Measurements from ENCODE around the gene SHROOM2.
A peak's percentile ranks its signal among the peaks of the same experiment; 100 is the strongest.

The SHROOM2 gene

DNA sequence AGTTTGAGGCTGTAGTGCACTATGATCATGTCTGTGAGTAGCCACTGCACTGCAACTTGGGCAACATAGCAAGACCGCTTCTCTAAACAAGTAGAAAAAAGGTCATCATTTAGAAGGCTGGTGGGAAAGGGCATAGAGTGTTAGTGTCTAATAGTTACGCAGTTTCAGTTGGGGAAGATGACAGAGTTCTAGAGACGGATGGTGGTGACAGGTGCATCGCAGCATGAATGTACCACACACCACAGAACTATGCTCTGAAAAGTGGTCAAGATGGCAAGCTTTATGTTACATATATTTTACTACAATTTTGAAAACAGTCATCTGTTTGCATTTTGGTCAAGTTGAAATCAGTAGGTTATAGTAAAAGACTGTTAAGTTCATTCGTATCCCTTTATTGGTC is 157.2 kb downstream of the SHROOM2 start:
- no peak for DNase-seq (ENCODE audit: low spot score)

DNA sequence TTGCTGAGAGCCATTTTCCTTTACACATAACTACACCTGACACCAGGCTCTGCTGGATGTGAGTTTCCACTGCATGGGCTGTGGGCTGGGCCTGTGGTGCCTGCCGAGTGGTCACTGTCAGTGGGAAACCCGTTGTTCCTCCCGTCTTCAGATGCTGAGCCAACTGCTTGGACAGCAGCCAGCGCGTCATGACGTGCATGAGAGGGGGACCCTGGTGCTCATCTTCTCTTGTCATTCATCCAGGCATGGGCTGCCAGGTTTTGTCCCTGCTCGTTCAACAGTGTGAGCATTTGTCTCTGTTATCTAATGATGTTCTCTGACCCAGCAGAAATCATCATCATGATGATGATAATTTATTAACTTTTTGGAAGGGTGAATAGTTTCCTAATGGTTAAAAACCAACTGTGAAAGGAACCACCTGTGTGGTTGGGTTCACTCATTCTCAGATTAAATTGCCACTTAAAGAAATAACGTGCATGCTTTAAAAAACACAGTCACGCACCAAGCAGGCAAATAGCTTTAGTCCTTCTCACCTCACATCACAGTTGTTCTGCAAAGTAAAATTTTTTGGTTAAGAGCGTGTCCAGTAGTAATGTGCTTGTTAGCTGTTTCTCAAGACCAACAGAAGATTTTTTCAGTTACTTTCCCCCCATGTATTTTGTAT is 161.0 kb downstream of the SHROOM2 start:
- DNase-seq (ENCODE audit: low spot score) = no peak

GRCh38 chrX:9948406-9948805 is 162.2 kb downstream of the SHROOM2 start:
- no peak for DNase-seq (ENCODE audit: low spot score)

DNA sequence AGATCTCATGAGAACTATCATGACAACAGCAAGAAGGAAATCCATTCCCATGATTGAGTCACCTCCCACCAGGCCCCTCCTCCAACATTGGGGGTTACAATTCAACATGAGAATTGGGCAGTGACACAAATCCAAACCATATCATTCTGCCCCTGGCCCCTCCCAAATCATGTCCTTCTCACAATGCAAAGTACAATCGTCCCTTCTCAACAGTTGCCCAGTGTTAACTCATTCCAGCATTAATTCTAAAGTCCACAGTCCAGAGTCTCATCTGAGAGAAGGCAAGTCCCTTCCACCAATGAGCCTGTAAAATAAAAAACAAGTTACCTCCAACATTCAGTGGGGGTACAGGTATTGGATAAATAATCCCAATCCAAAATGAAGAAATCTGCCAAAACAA is 166.1 kb downstream of the SHROOM2 start:
- DNase-seq (ENCODE audit: low spot score) = no peak

DNA sequence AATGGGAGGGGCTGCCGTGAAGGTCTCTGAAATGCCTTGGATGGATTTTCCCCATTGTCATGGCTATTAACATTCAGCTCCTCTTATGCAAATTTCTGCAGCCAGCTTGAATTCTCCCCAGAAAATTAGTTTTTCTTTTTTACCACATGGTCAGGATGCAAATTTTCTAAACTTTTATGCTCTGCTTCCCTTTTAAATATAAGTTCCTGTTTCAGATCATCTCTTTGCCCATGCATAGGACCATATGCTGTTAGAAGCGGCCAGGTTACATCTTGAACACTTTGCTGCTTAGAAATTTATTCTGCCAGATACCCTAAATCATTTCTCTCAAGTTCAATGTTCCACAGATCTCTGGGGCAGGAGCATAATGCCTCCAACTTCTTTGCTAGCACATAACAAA is 167.2 kb downstream of the SHROOM2 start:
- DNase-seq (ENCODE audit: low spot score) = no peak

DNA sequence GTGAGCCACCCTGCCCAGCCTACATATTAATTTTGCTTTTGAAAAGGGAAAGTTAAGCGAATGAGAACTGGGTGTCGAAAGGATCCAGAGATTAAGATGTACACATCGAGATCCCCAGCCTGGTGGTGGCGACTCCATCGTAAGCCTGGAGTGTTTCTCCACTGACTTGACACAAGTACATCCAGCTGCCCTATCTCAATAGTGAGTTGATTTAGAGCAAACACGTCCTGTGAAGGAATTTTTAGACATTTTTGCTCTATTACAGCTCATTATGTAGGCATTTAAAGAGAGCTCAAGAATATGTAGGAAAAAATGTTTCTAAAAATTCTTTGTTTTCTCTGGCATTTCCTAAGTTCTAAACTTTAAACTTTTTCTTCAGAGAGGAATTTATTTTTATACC is 169.3 kb downstream of the SHROOM2 start:
- no peak for DNase-seq (ENCODE audit: low spot score)

DNA sequence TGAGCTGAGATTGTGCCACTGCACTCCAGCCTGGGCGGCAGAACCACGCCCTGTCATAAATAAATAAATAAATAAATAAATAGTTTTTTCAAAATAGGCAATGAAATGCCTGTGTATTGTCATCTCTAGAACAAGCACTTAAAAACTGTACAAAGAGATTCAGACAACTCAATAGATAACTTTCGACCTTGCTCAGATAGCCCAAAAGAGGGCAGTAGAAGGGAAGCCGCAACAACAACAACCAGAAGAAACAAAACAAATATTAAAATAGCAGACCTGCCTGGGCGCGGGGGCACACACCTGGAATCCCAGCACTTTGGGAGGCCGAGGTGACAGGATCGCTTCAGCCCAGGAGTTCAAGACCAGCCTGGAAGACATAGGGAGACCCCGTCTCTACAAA is 171.5 kb downstream of the SHROOM2 start:
- no peak for DNase-seq (ENCODE audit: low spot score)

GRCh38 chrX:9958183-9958582 is 172.0 kb downstream of the SHROOM2 start:
- DNase-seq (ENCODE audit: low spot score) = no peak

- no peak for DNase-seq (ENCODE audit: low spot score)
Observed at GRCh38 chrX:9961750-9962149, 175.5 kb downstream of the SHROOM2 start.

DNA sequence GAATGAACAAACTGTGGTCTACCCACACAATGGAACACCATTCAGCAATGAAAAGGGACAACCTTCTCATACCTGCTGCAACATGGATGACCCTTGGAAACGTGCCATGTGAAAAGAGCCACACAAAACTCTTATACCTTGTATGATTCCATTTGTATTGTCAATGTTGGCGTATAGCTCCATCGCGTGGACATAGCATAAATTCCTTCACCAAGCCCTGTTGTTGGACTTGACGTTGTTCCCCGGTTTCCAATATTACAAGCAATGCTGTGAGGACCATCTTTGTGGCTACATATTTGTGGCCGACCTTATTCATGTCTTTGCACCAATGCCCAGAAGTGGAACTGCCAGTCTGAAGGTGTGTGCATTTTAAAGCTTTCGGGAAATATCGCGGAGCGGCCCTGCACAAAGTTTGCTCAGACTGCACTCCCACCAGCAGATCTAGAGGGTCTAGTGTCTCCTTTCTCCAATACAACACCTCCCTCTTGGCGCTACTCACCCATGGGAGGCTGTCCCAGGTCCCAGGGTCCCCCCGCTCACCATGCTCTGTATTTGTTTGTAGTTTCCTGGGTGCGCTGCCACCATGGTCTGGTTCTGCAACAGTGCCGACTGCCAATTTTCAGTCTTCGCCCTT is 180.7 kb downstream of the SHROOM2 start, which contains the start of gene CLDN34:
TSS of gene CLDN34 (plus strand) at position 584 of the 634 bp plus-strand sequence. CDS start at position 584, 0 bp downstream.
- DNase-seq (ENCODE audit: low spot score) = no peak

DNA sequence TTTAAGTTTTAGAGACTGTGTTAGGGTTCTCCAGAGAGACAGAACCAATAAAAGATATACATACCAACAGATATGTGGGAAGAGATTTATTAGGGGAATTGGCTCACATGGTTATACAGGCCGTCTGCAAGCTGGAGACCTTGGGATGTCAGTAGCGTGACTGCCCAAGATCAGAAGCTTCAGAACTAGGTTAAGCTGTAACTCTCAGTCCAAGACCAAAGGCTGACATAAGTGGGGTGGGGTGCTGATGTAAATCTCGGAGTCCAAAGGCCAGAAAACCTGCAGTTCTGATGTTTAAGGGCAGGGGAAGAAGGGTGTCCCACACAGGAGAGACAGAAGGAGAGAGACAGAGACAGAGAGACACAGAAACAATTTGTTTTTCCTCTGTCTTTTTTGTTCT is 191.4 kb downstream of the SHROOM2 start:
- no peak for DNase-seq (ENCODE audit: low spot score)

DNA sequence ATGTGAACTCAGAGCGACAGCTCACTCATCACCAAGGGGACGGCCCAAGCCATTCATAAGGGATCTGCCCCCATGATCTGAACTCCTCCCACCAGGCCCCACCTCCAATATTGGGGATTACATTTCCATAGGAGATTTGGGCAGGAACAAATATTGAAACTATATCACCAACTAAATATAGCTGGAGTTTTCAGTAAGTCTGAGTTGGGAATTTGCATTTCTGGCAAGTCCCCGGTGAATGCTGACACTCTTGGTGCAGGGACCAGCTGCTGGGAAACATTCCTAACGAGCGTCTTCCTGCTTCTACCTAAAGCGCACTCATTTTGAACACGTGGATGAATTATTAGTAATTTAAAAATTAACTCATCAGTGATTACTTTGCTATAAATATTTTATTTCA is 194.2 kb downstream of the SHROOM2 start:
- DNase-seq (ENCODE audit: low spot score) = no peak

GRCh38 chrX:9980927-9981326 is 194.7 kb downstream of the SHROOM2 start:
- DNase-seq (ENCODE audit: low spot score) = no peak

GRCh38 chrX:9983441-9983840 is 197.2 kb downstream of the SHROOM2 start:
- DNase-seq (ENCODE audit: low spot score) = no peak

DNA sequence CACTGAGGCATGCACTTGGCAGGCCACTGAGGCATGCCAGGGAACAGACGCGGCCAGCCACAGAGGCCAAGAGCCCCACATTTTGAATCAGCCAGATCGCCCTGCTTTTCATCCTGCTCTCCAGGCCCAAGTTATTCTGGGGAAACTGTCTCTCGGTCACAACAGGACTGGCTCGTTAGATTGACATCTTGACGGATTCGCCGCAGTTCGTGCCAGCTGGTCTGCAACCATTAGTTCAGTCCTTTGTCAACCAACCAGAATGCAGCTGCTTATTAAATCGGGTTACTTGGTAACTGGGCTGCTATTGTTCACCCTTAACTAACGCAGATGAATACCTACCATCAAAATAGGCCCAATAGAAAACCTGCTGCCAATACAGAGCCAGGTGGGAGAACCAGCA is 197.6 kb downstream of the SHROOM2 start:
- no peak for DNase-seq (ENCODE audit: low spot score)

GRCh38 chrX:9988762-9989161 is 202.5 kb downstream of the SHROOM2 start:
- no peak for DNase-seq (ENCODE audit: low spot score)

DNA sequence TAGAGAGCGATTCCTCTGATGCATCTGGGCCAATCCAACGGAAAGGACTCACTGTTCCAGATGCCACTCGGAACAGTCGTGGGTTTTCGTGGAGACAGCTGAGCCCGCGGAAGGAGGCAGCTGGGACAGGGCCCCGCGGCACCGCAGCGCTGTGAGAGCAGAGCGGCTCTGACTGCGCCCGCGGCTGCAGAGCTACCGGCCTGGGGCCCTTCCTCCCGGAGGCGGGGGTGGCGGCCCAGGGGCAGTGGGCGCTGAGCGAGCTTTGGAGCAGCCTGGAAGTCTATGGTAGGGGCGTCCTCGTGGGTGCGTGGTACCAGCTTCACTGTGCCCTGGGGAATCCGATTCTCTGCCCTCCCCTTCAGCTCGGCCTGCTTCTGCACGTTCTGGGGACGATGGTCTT is 205.8 kb downstream of the SHROOM2 start:
- no peak for DNase-seq (ENCODE audit: low spot score)

GRCh38 chrX:9992724-9993123 is 206.5 kb downstream of the SHROOM2 start:
- DNase-seq (ENCODE audit: low spot score) = no peak

DNA sequence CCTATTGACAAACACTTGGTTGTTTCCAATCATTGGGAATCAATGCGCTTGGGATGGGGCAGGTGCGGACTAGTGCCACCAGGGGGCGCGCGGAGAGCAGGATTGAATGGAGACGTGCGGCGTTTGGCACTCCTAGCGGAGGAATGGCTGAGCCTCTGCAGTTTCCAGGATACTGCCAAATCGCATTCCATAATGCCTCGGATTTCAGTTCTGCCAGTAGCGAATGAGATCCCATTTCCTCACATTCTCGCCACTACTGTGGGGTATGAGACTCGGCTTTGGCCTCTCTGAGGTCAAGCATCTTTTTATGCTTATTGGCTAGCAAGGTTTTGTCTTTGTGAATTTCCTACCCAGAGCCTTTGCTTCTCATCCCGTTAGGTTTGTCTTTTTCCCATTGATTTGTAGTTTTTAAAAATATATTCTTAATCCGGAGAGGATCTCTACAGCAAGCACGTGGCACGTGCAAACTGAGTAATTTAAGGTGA is 209.7 kb downstream of the SHROOM2 start:
- peak; percentile 69 for DNase-seq (ENCODE audit: low spot score)

- DNase-seq (ENCODE audit: low spot score) = no peak
Observed at GRCh38 chrX:9997041-9997440, 210.8 kb downstream of the SHROOM2 start.

DNA sequence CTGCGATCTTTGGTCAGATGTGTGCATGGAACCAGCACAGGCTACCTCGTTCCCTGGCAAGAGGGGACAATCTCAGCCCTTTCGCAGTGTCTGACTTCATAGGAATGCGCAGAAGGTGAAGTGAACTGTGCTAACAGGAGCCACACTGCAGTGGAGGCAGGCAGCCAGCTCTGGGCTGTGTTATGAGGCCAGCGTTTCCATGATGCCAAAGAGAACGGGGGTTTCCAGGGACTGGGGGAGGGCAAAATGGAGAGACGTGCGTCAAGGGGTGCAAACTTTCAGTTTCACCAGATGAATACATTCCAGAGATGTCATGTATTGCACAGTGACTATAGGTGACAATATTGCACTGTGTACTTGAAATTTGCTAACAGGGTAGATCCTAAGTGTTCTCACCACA is 211.3 kb downstream of the SHROOM2 start:
- no peak for DNase-seq (ENCODE audit: low spot score)
